GM21390 (cell line): ENCODE results near the gene PYGO1.
"Not testable (repeated sequence)": the region's sequence is repeated elsewhere in the genome, so short reads cannot be mapped to it uniquely, and the experiment has no call there.

ENCODE experiments used
- ATAC-seq: cut with Tn5 transposase; IDR thresholded peaks from one replicate; pipeline ENCODE4 v1.9.1; 2021; ENCODE audit not compliant: unreplicated experiment

Gene PYGO1

DNA sequence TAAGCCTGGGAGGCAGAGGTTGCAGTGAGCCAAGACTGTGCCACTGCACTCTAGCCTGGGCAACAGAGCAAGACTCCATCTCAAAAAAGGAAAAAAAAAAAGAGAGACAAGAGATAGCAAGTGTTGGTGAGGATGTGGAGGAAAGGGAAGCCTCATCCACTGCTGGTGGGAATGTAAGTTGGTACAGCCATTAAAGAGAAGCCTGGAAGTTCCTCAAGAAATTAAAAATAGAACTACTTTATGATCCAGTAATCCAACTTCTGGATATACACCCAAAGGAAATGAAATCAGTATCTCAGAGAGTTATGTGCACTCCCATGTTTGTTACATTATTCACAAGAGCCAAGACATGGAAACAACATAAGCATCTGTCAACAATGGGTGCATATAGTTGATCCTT, 14.9 kb downstream of the PYGO1 start:
- no peak for ATAC-seq

DNA sequence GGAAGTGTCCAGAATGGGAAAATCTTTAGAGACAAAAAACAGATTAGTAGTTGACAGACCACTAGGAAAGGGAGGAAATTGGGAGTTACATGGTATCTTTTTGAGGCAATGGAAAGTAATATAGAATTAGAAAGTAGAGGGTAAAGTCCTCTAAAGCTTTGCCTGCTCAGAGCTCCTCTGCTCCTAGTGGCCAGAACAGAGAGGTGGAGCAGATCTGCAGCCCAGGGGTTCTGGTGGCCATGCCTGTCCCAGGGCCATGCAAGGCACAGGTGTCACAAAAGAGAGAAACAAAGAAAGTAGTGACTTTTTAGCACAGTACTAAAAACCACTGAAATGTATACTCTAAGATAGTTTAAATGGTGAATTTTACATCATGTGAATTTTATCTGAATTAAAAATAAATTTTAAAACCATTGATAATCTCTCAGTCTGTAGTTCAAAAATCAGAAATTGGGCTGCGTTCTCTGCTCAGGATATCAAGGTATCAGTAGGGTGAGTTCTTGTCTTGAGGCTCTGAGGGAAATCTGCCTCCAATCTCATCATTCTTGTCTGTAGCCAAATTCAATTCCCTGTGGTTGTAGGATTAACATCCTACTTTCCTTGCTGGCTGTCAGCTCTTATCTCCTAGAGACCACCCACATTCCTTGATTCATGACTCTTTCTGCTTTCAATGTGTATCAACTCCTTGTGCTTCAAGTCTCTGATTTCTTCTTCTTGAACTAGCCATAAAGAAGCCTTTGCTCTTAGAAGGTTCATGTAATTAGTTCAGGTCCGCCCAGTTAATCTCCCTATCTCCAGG, 23.6 kb downstream of the PYGO1 start:
- no peak for ATAC-seq

DNA sequence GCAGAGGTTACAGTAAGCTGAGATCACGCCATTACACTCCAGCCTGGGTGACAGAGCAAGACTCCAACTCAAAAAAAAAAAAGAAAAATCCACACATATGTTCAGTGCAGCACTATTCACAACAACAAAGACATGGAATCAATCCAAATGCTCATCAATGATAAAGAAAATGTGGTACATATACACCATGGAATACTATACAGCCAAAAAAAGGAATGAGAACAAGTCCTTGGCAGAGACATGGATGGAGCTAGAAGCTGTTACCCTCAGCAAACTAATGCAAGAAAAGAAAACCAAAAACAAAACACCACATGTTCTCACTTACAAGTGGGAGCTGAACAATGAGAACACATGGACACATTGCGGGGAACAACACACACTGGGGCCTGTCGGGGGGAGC, 25.5 kb downstream of the PYGO1 start:
- ATAC-seq = no peak

DNA sequence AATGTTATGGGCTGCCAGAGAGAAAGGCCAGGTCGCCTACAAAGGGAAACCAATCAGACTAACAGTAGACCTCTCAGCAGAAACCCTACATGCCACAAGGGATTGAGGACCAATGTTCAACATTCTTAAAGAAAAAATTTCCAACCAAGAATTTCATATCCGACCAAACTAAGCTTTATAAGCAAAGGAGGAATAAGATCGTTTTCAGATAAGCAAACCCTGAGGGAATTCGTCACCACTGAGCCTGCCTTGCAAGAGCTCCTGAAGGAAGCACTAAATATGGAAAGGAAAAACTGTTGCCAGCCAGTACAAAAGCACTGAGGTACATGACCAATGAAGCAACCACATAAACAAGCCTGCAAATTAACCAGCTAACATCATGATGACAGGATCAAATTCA, 33.1 kb downstream of the PYGO1 start:
- ATAC-seq = no peak

DNA sequence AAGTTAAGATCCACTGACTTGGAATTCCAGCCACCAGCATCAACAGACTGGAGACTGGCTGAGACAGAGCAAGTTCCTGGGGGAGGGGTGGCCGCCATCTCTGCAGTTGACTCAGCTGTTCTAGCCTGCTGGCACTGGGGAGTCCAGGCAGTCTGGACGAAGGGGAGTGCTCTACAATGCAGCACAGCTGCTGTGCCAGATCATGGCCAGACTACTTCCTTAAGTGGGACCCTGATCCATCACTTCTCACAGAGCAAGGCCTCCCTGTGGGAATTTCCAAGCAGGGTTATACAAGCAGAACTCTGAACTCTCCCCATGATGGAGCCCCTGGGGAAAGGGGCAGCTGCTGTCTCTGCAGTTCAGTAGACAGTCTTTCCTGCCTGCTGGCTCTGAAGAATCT, 35.2 kb downstream of the PYGO1 start:
- no peak for ATAC-seq

DNA sequence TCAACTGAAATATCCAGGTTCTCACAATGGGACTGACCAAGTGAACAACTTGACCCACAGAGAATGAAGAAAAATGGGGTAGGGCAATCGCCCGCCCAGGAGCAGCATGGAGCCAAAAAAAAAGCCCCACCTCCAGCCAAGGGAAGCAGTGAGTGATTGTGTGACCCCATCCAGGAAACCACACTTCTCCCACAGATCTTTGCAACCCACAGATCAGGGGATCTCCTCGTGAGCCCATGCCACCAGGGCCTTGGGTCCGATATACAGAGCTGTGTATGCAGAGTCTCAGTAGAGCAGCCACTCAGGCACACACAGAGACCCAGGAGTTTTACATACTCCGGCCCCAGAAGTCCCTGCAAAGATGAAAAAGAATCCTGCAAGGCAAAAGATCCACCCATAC, 35.7 kb downstream of the PYGO1 start:
- no peak for ATAC-seq

DNA sequence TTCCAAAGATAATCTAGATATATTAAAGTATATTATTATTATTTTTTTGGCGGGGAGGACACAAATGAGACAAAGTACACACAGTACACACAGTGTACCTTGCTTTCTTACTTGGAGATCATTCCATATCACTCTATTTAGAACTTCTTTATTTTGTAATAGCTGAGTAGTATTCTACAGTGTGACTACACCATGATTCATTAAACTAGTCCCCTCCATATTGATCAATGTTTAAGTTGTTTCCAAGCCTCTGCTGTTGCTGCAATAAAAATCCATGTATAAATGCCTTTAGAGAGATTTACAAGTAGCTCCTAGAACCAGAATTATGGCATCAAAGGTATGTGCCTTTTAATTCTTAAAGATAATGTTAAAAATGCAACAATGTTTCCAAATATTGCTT, 38.8 kb downstream of the PYGO1 start:
- no peak for ATAC-seq

DNA sequence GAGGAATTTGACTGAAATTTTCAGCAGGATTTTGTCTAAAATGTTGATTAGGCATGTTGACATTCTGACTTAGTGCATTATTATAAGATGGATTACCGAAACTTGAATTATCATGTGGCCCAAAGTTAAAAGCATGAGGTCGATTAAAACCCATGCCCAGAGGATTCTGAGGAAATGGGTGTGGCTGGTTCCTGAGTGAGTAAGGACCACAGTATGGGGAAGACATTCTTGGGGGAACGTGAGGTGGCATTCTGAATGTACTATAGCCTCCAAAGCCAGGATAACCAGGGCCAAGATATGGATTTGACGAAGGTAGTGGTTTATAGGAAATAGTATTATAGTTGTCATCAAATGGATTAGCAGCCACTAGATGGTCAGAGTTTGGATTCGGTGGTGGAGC, 41.4 kb downstream of the PYGO1 start:
- ATAC-seq = no peak

DNA sequence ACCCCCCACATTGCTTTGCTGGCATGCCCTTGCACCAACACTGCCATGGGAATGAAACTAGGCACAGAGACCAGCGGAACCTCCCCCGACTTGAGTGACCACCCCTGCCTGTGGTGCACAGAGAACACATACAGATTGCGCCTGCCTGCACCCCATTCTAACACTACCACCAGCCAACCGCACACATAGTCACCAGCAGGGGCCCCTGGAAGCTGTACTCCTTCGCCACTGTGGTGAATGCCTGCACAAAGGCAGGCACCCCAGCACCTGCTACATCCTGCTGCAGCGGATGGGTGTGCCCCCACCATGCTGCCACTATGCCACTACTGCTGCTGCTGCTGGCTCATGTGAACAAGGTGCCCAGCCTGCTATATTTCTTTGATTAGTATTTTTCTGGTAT, 52.7 kb downstream of the PYGO1 start:
- no peak for ATAC-seq

DNA sequence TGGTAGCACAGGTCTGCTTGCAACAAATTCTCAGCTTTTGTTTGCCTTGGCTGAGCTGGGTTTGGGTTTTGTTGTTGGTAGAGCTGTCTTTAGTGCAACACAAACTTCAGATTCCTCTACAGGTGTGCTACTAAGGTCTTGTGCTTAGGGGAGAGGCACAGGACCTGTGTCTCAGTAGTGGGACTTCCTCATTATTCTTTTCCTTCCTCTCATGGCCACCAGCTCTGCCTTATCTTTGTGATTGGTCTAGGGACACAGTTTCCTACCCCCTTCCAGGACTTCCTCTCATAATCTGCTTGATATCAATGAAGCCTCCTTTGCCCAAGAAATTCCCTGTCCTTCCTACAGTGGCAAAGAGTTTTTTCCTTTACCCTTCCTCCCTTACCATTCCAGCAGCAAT, 55.2 kb downstream of the PYGO1 start:
- no peak for ATAC-seq

DNA sequence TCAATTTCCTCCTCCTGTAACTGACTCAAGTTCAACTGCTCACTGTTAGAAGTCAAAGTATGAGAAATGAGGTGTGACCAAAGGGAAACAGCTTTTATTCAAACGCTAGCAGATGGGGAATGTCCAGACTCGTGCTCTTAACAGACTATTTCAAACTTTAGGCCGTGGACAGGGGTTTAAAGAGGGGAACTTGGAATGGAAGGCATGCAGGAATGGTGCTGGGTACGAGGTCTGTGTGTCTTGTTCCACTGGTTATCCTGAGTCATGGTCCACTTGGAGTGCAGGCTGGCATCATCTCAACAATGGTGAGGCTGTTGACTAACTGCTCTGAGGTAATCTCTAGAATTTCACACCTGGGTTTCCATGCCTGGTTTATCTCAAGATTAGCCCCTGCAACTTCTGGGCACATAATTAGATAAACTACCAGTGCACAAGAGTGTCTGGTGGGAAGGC, 57.3 kb downstream of the PYGO1 start:
- ATAC-seq = no peak

DNA sequence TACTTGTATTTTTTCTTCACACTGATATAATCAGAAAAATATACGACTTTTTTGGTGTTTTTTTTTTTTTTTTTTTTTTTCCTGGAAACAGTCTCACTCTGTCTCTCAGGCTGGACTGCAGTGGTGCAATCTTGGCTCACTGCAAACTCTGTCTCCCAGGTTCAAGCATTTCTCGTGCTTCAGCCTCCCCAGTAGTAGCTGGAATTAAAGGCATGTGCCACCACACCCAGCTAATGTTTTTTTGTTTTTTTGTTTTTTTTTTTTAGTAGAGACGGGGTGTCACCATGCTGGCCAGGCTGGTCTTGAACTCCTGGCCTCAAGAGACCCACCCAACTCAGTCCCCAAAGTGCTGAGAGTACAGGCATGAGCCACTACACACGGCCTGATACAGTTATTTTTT, 59.3 kb downstream of the PYGO1 start:
- no peak for ATAC-seq

DNA sequence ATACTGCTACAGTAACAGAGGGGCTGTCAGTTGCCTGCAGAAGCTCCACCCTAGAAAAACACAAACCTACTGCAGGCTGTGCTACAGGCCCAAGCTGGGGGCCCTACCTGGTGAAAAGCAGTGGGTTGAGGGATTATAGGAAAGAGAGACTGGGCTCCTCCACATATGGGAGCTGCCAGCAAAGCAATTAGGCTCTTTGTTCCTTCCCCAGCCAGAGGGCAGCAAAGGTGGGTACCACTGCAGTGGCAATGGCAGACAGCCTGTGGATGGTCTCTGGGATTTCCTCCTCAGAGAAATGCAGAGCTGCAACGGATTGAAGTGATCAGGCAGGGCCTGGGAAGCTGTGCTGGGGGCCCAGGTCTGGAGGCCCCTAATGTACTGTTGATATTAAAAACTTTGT, 61.0 kb downstream of the PYGO1 start:
- ATAC-seq = no peak

DNA sequence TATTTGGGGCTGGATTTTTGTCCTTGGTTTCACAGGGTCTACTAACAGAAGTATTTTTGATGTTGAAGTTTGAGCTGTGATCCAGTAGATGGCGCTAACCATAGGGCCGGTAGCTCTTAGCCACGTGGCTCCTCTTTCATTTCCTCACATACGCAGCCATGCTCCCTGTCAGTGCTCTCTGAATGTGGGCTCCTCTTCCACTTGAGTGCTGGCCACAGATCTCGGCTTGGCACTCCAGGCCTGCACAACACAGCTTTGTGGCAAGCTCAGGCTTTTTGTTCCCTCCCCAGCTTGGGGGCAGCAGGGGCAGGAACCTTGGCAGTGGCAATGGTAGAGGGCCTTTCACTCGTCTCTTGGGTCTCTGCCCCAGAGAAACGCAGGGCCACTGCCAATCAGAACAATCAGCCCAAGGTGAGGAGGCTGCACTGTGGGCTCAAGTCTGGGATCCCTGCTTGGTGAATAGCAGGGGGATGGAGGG, 61.5 kb downstream of the PYGO1 start:
- ATAC-seq = peak; percentile 83

DNA sequence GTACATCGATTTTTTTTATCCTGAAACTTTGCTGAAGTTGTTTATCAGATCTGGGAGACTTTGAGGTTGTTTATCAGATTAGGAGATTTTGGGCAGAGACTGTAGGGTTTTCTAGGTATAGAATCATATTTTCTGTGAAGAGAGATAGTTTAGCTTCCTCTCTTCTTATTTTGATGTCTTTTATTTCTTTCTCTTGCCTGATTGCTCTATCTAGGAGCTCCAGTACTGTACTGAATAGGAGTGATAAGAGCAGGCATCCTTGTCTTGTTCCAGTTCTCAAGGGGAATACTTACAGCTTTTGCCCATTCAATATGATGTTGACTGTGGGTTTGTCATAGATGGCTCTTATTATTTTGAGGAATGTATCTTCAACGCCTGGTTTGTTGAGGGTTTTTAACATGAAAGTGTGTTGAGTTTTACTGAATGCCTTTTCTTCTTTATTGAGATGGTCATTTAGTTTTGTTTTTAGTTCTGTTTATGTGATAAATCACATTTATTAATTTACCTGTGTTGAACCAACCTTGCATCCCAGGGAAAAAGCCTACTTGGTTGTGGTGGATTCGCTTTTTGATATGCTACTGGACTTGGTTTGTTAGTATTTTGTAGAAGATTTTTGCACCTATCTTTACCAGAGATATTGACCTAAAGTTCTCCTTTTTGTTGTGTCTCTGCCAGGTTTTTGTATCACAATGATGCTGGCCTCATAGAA, 65.2 kb downstream of the PYGO1 start:
- ATAC-seq = no peak

DNA sequence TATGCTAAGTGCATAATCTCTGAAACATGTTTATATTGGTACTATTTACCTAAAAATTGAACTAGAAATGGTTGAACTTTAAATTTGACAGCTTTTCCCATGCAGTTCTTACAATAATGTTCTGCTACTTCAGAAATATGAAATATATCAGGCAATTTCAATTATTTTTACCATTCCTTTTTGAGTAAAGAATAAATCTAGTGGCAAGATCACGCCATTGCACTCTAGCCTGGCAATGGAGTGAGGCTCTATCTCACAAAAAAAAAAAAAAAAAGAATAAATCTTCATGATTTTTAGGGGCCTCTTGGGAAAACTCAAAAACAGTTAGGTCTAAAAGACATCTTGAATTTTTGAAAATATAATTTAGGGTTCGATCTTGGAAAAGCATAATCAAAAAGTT, 69.5 kb downstream of the PYGO1 start:
- no peak for ATAC-seq

DNA sequence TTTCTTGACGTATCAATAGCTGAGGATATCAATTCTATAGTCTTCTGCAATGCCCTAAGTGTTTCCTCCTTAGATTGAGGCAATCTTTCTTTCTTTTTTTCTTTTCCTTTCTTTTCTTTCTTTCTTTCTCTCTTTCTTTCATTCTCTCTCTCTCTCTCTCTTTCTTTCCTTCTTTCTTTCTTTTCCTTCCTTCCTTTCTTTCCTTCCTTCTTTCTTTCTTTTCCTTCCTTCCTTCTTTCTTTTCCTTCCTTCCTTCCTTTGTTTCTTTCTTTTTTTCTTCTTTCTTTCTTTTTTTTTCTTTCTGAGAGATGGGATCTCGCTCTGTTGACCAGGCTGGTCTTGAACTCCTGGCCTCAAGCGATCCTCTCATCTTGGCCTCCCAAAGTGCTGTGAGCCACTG, 70.1 kb downstream of the PYGO1 start:
- ATAC-seq = no peak

DNA sequence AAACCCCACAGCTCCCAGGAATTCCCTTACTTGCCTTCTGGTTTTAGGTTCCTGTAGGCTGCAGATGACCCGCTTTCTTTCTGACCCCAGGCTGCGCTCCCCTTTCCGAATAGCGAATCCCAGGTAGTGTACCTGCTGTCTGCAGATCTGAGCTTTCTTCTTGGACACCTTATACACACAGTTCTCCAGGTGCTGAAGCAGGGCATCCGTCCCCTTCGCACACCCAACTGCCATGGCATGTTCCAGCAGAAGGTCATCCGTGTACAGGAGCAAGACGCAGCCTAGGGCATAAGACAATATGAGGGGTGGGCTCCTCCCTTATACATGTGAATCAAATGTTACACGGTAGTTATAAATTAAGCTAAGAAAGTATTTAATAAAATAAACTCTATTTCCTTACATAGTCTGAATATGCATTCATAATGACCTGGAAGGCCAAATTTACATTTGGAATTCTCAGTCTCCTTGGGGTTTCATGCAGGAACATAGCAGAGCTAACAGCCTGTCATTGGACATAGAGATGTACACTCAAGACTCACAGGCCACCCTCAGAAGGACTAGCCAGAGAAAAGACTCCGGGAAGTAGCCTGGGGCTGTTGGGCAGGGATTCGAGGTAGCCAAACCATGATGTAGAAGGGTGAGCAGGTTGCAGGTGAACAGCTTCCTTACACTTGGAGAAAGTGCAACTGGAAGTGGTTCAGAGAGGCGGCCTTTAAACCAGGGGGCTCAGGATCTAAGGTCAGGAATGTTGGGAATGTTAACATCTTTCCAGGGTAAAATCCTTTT, 72.0 kb downstream of the PYGO1 start:
- ATAC-seq = no peak

DNA sequence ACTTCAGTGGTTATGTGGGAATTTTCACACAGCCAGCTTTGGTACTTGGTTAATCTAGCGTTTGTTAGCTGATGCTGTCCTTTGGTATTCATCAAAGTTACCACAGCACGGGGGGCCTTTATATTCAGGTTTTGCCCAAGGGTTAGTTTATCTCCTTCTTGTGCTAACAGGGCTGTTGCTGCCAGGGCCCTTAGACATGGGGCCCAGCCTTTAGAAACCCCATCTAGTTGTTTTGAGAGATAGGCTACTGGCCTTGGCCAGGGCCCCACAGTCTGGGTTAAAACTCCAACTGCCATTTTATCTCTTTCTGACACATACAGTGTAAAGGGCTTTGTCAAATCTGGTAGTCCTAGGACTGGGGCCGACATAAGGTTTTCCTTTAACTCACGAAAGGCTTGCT, 72.7 kb downstream of the PYGO1 start:
- no peak for ATAC-seq

DNA sequence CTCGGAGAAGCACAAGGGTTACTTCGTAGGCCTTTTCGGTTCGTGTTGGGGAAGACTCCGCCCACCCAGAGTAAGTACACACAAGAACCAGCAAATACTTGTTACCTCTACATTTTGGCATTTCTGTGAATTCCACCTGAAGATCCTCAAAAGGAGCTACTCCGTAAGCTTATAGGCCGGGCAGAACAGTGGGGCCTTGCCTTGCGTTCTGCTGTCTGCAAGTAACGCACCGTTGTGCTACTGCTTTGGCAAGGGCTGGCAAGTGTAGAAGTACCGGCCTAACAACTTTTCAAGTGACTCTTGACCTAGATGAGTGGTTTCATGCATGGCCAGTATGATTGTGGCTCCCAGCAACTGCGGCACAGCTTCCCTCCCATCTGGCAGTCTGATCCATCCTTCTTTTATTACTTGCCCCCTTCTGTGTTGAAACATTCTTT, 73.7 kb downstream of the PYGO1 start:
- no peak for ATAC-seq

DNA sequence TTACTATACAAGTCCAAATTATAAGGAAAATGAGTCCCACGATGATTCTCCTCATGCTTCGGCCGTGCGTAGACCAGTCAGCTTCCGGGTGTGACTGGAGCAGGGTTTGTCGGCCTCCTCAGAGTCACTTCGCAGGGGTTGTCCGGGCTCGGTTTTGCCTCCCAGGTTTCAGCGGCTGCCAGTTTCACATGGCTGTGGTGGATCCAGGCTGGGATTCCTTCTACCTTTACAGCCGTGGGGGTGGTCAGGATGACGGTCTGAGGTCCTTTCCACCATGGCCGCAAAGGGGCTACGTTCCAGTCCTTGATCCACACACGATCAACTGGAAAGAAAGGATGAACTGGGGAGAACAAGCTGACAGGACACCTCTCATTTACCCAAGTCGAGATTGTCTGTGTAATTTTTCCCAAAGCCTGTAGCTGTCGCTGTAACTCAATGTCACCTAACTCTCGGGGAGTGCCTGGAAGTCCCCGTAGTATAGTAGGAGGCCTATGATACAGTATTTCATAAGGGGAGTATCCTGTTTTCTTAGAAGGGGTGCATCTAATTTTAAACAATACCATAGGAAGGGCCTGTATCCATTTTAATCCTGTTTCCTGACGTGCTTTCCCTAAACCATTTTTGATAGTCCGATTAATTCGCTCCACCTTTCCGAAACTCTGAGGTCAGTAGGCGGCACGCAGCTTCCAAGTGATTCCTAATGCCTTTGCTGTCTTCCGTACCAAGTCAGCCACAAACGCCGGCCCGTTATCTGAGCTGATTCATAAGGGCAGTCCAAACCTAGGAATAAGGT, 74.3 kb downstream of the PYGO1 start:
- not testable (repeated sequence) for ATAC-seq
